NCI-H2029 (cell line): Measurements from ENCODE around the gene SEPTIN2.
"Not testable (repeated sequence)": the region's sequence is repeated elsewhere in the genome, so short reads cannot be mapped to it uniquely, and the experiment has no call there.

Experiments
- DNase-seq: peaks from one replicate; lab custom pipeline; 2025; lab: John Stamatoyannopoulos, UW

The SEPTIN2 gene

GRCh38 chr2:241288324-241288888, 27.3 kb upstream of the SEPTIN2 start:
- no peak for DNase-seq

DNA sequence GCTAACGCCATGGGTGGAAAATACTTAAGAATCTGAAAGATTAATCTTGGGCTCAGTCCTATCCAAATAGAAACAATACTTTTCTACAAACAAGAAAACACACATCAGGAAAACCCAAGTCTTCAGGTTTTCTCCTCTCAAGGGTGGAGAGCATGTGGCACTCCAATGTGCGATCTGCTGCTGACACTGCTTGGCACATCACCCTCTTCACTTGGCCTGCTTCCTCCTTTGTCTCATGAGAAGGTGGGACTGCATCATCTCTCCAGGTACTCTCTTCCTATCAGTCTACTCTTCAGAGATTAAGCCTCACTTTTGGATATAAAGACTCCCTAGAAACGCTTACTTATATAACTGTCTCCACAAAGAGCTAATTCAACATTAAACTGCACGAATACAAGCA, 26.7 kb upstream of the SEPTIN2 start:
- no peak for DNase-seq

DNA sequence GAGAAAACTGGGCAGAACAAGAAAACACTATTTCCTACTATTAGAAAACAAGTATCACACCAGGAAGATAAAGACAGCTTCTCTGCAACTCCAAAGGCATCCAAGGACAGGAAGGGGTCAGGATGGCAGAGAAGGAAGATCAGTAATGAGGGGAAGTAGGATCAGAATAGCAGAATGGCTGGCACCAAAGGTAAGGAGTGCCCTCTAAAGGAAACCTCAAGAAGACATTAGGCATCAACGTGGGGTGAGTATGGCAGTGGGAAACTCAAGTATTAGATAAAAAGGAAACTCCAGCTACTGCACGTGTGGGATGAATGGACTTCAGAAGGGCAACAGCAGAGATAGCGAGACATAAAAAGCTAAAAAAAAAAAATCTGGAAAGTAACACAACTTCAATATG, 26.1 kb upstream of the SEPTIN2 start:
- no peak for DNase-seq

DNA sequence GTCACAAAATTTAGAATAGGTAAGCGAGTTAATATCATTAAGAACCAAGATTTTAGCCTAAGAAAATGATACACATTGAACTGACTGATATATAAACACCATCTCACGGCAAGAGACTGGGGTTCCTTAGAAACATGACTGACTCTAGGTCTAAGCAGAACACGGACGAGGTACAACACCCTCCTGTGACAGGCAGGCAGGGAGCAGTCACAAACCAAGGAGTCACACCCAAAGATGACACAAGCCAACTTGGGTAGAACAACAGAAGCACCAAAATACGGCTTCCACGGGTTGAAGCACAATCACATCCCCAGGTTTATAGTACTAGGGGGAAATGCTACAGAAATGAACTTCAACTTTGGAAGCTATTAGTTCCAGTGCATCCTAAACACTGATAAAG, 24.6 kb upstream of the SEPTIN2 start:
- DNase-seq: no peak

GRCh38 chr2:241291977-241292376, 23.7 kb upstream of the SEPTIN2 start:
- DNase-seq: no peak

- DNase-seq: not testable (repeated sequence)
Observed at GRCh38 chr2:241293378-241293797, 22.3 kb upstream of the SEPTIN2 start.

GRCh38 chr2:241295326-241296095, 20.2 kb upstream of the SEPTIN2 start:
- DNase-seq: no peak

- DNase-seq: no peak
Observed at GRCh38 chr2:241296767-241297166, 19.0 kb upstream of the SEPTIN2 start.

DNA sequence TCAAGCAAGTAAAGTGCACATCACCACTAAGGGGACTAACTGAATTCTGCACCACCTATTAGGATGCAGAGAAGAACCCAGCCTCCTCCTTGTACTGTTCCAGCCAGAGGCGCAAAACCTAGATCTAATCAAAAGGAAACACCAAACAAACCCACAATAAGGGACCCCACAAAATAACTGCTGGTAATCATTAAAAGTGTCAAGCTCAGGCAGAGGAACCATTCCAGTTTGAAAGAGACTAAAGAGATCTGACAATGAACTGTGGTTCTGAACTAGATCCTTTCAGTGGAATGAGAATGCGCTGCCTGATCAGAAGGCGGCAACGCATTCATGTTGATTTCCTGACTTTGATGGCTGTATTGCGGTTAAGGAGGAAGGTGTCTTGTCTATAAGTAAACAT, 17.1 kb upstream of the SEPTIN2 start:
- no peak for DNase-seq

- DNase-seq: no peak
Observed at GRCh38 chr2:241300000-241300399, 15.7 kb upstream of the SEPTIN2 start.

GRCh38 chr2:241302083-241302482, 13.6 kb upstream of the SEPTIN2 start:
- no peak for DNase-seq

- DNase-seq: no peak
Observed at GRCh38 chr2:241302759-241303651, 12.7 kb upstream of the SEPTIN2 start.

DNA sequence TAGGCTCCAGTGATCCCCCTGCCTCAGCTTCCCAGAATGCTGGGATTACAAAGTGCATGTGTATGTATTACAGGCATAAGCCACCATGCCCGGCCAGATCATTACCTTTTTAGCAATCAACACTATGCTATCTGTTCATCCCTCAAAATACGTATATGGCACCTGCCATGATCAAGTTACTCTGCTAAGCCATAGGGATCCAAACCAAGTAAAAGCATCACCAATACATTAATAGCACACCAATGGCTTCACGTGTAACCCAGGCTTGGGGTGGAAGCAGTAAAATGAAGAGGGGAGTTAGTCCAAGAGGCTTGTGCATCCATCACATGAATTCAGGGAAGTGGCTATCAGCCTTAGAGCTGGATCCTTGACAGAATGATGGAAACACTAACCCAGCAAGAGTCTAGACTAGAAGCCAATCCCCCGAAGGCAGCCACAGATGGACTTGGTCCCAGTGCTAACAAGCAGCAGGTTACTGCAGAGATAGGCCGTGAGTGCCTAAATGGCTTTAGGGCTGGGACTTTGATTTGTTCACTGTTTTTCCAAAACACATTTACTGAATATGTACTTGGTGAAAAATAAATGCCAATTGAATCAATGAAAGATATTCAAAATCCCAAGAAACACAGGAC, 11.6 kb upstream of the SEPTIN2 start:
- DNase-seq: no peak

GRCh38 chr2:241307055-241307454, 8.7 kb upstream of the SEPTIN2 start:
- no peak for DNase-seq

GRCh38 chr2:241308267-241308666, 7.5 kb upstream of the SEPTIN2 start:
- DNase-seq: no peak

DNA sequence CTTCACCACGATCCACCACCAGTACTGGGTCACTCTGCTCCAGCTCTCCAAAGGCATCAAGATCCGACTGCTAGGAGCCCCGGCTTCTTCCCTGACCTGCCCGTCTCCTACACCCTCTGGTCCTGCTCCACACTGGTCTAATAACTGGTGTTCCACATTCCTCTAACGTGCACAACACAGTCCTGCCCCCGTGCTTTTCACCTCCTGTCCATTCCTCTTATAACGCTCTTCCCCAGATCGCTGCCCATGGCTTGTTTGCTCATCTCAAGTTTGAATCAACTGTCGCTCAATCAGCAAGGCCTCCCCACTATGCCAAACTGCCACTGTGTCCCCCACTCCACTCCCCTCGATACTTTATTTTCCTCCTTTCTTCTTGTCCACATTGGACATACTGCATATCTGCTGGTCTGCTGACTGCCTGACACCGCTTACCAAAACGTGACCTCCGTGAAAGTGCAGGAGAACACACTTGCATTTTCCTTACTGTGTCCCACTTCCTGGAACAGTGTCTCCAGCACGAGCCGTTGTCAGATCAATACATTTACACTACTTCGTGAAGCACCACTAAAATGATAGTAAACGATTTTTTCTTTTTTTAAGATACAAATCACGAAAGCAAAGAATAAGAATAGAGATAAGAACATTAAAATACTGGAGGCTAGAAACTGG, 6.8 kb upstream of the SEPTIN2 start:
- no peak for DNase-seq

DNA sequence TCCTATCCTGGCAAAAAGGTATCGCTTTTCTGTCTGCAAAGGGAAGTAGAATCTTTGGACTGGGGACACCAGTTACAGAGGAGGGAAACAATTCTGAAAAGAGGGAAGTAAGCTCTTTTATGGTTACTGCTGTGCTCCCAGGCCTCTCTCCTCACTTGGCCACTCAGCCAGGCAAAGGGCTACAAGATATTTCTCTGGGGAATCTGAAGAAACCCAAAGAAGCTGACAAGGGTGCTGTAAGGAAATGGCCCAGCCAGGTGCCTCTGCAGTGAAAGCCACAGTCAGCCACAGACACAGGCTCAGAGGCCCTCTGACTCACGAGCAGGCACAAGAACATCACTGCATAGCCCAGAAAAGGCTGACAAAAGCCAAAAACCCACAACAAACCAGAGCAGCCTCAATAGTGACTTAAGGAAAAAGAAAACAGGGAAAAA, 6.0 kb upstream of the SEPTIN2 start:
- no peak for DNase-seq

DNA sequence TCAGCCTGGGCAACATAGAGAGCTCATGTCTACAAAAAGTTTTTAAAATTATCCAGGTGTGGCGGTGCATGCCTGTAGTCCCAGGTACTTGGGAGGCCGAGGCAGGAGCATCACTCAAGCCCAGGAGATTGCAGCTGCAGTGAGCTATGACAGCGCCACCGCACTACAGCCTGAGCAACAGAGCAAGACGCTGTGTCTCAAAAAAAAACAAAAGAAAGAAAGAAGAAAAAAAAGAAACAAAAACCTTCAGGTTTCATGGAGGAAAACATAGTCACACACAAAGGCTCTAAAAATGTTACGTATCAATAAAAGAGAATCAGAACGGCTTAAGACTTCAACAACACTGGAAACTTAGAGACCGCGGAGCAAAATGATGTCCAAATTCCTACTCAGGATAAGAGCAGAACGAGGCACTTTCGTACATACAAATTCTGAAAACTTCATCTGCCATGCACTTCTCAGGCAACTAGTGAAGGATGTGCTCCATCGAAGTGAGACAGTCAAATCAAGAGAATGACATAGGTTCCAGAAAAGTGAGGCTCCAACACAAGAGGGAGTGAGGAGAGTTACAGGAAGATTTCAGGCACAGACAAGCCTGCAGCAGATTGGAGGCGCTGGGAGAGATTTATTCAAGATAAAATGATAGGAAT, 4.7 kb upstream of the SEPTIN2 start:
- DNase-seq: no peak

GRCh38 chr2:241312082-241312481, 3.6 kb upstream of the SEPTIN2 start:
- no peak for DNase-seq

- no peak for DNase-seq
Observed at GRCh38 chr2:241313543-241314095, 2.1 kb upstream of the SEPTIN2 start.
